NCI-H2227 (cell line): ENCODE data around the gene COQ7.

Experiments
- DNase-seq: peaks from one replicate; lab custom pipeline; 2025; ENCODE audit not compliant: unreplicated experiment; lab: John Stamatoyannopoulos, UW

Gene COQ7

DNA sequence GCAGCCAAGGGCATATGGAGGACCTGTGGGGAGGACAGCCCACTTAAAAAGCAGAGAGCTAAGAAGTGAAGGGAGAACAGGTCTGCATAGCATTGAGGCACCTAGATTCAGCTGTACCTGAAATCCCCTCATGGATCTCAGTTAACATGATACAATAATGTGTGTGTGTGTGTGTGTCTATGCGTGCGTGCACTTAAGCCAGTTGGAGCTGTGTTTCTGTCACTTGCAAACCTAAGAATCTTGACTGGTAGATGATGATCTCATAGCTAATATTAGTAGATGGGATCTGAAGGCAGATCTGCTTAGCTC is 44.6 kb downstream of the COQ7 start:
- DNase-seq = no peak

DNA sequence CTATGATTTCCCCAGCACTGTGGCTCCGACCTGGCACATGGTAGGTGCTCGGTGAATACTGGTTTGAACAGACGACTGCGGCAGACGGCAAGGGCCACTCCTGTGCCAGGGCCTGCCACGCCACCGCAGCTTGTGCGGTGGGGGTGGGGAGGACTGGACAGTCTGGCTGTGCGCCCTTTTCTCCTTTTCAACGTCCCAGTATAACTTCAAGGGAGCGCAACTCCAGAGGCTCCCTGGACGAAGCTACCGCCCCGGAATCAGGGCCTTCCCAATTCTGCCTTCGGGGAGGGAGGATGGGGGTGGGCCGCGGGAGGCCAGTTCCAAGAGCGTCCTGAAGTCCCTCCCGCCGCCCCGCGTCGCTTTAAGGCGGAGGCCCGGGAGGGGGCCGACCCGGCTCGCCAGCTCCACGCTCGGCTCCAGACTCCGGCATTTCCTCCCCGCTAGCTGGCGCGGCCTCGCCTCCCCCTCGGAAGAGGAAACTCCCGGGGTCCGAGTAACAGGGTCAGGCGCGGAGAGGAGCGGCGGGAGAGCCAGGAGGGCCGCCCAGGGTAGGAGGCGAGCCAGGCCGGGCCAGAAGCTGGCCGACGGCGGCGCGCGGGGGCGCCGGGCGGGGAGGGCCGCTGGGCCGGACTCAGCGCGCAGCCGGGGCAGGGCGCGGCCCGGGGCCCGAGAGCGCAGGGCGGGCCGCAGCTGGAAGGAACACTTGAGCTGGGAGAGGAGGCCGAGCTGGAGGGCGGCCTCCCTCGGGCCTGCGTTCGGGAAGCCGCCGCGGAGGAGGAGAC is 46.4 kb downstream of the COQ7 start, which contains the start of gene ITPRIPL2:
TSS of gene ITPRIPL2 (plus strand) at position 388 of the 782 bp plus-strand sequence. CDS start 498 bp downstream, outside the sequence.
- peak; percentile 73 for DNase-seq

DNA sequence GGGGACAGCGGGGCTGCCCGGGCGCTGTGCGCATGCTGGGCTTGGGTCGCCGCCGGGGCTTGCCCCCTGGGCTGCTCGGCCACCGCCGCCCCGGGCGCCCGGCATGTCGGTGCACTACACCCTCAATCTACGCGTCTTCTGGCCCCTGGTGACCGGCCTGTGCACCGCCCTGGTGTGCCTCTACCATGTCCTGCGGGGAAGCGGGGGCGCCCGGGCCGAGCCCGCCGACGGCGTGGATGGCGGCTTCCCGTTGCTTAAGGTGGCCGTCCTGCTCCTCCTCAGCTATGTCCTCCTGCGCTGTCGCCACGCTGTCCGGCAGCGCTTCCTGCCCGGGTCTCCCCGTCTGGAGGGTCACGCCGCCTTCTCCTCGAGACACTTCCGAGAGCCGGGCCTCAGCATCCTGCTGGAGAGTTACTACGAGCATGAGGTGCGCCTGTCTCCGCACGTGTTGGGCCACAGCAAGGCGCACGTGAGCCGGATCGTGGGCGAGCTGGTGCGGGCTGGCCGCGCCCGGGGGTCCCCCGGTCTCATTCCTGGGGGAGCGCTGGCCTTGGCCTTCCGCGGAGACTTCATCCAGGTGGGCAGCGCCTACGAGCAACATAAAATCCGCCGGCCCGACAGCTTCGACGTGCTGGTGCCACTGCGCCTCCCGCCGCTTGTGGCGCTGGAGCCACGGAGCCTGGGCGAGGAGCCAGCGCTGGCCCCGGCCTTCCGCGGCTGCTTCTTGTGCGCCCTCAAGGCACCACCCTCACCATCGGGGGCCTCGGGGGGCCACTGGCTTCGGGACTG is 47.1 kb downstream of the COQ7 start:
- peak; percentile 25 for DNase-seq

DNA sequence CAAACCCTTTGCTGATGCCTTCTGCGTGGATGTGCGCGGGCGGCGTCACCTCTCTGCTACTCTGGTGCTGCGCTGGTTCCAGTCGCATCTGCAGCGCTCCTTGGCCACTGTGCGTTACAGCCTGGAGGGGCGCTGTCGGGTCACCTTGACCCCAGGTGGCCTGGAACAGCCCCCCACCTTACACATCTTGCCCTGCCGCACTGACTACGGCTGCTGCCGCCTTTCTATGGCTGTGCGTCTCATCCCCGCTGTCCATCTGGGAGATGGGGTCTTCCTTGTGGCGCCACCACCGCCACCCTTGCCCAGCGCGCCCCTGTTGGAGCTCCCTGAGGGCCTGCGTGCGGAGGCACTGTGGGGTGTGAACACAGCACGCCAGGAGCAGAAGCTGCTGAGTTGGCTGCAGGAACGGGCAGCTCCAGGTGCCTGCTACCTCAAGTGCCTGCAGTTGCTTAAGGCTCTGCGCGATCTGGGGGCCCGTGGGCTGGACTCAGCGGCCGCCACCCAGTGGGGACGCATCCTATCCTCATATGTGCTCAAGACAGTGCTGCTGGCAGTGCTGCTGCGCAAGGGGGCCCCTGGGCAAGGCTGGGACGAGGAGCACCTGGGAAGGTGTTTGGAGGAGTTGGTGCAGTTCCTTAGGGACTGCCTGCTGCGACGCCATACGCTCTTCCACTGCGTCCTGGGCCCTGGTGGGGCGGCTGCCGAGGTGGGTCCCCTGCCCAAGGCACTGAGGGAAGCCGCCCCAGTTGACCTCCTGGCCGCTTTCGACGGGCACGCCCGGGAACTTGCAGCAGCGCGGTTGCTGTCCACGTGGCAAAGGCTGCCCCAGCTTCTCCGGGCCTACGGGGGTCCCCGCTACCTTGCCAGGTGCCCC is 48.0 kb downstream of the COQ7 start:
- no peak for DNase-seq

DNA sequence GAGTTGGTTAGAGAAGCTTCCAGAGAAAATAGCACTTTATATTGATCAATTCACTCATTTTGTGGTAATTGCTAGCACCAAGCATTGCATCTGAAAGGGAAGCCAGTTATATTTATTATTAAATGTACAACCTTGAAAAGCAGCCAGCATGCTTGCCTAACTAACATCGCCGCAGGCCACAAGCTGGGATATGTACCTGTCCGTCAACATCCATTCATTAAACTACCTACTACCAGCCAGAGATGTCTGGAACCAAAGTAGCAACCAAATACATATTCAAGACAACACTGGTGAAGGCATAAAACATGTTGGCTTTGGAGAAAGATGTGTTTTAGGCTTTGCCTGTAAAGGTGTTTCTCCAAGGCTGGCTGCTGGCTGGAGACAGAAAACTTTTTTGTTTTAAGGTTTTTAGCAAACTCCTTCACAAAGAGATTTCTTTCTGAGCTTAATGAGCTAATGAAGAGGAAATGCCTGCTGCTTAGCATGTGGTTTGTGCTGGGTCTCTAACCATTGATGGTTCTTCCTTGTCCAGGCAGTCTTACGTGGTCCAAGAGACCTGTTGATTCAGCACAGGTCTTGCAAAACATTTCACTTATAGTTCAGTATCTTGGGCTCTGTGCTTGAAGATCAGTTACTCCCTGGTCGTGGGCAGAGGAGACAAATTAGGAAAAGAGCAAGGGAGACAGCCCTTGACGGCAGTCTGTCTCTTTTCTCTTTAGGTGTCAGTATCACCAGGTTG is 49.5 kb downstream of the COQ7 start:
- no peak for DNase-seq

DNA sequence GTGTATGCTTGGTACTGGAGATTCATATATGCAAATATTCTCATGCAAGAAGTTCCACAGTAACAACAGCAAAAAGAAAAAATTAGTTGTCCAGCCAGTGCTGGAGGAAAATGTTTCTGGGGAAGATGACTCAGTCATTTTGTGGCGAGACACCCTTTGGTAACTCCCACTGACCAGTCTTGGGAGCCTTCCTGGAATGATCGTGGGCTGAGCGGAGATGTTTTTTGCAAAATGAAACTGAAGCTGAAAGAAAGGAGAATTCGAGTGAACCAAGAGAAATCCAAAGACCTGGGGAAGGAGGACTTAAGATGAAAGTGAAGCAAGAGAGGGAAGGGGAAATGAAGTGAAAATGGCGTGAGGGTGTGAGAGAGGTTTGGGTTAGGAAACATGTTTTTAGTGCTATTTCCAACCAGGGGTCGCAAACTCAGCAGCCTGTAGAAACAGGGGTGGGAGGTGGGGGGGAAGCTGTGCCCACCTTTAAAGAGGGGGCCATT is 51.6 kb downstream of the COQ7 start:
- no peak for DNase-seq

DNA sequence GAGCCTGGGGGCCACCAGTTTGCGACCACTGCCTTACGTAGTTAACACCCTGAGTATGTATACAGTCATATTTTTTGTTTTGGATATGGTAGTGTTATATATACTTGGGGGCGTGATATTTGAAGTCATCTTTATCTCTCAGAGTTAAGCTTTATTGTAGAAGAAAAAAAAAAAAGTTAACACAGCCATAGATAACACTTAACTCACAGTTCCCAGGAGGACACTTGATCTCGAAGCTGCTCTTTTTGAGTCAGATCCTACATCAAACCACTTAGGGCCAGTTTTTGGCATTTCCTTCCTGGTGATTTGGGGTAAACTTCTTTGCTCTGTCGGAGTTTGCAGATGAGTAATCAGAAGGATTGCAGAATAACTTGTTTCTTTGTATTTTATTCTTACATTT is 52.1 kb downstream of the COQ7 start:
- no peak for DNase-seq

DNA sequence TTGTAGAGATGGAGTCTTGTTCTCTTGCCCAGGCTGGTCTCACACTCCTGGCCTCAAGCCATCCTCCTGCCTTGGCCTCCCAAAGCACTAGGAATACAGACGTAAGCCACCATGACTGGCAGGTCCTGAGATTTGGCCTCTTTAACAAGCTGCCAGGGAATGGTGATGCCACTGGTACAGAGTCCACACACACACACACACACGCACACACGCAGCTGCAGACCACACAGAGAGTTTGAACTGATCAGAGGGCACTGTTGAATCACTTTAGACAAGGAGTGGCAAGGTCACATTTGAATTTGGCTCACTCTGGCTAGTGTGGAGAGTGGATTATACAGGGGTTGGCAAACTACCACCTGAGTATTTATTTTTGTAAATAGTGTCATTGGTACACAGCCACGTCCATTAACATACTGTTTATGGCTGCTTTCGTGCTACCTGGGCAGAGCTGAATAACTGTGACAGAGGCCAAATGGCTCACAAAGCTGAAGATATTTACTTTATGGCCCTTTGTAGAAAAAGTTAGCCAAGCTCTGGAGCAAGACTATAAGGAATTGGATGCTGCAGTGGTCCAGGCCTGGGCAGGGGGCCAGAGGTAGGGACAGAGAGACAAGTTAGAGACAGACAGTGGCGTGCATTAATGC is 56.2 kb downstream of the COQ7 start:
- no peak for DNase-seq

DNA sequence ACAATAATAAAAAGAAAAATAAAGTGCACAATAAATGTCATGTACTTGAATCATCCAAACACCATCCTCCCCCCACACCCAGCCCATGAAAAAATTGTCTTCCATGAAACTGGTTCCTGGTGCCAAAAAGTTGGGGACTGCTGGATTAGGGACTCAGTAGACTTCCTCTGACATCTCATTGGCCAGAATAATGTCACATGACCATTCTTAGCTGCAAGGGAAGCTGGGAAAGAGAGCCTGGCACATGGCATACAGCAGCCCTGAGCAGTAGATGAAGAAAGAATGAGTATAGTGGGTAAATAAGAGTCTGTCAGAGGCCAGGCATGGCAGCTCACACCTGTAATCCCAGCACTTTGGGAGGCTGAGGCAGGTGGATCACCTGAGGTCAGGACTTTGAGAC is 58.9 kb downstream of the COQ7 start:
- no peak for DNase-seq

DNA sequence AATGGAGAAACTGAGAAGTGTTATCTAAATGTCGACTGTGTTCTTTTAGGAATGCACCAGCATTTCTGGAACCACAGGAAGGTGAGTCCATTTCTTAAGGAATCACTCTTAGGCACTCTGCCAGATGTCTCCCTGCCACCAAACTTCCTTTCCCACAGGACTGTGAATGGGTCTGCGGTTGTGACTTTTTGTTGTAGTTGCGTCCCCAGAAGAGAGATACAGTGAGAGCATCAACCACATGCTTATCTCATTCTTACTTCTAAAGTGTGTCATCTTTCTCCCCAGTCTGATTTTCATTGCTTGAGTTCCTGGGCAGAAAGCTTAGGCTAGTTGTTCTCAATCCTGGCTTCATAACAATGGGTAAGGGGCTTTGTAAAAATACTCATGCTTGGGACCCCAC is 59.8 kb downstream of the COQ7 start:
- DNase-seq = no peak

DNA sequence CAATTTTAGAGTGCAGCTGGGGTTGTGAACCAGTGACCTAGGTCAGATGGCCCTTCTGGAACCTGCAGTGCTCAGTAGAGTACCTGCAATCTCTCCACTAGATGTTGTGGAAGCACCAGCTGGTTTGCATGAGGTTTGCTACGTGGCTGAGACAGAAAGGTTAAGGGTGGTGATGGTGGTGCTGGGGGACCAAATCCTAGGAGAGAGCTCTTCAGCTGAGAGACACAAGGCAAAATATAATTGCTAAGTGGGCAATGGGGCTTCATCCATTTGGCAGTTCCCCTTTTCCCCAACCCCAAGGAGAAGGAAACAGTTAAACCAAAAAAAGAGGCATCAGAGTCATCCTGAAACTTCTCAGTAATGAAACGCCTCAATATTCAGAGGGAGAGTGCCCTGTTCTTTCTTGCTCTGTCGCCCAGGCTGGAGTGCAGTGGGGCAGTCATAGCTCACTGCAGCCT is 60.3 kb downstream of the COQ7 start:
- DNase-seq = no peak

DNA sequence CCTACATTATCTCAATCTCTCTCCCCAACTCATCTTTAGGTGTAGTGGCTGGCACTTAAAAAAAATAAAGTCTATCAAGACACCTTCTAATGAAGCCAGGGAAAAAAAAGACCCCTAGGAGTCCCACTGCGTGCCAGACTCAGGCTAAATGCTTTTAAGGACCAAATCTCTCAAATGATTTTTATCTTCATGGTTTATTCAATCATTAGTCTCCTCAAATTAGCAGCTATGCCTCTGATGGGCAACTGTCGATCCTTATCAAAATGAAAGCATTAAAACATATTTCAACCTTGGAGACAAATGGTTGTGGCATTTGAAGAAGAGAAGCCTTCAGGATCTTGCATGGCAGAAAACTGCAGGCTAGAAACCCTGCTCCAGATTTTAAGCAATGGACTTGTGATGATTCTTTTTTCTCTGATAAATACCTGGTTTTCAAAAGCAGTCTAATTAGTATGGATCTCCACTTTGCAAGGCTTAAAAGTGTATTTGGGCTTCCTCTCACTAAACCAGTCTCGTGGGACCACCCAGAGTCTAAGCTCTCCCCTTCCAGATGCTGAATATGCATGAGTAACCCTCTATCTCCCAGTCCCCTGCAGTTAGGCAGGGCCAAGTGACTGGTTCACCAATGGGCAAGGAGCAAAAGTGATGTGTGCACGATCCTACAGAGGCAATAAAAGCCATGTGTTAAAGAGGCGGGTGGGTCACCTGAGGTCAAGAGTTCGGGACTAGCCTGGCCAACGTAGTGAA is 61.2 kb downstream of the COQ7 start:
- no peak for DNase-seq
